GM23248 (cell line): Measurements from ENCODE around the gene INPP1. TPM values are rescaled to one million over a fixed set of nuclear protein-coding genes. Genes with fewer than 3 reads are reported as not detected.
"Not testable (repeated sequence)": the region's sequence is repeated elsewhere in the genome, so short reads cannot be mapped to it uniquely, and the experiment has no call there.

ENCODE experiments used
- DNase-seq: peaks from one replicate; pipeline ENCODE4 v3.0.0-alpha.2; 2015
- H2AFZ ChIP-seq: fragments of 200-600 bp; sonication (generic); 2 replicates; pipeline ENCODE4 v1.6.1; 2016; ENCODE audit warnings: antibody characterized with exemption
- H3F3A ChIP-seq: fragments of 200-600 bp; sonication (generic); 2 replicates; pipeline ENCODE4 v1.6.1; 2016; ENCODE audit warnings: mild to moderate bottlenecking, antibody characterized with exemption, mixed run types; ENCODE audit not compliant: insufficient read depth
- H3K27ac ChIP-seq: fragments of 200-600 bp; sonication (generic); 2 replicates; pipeline ENCODE4 v1.5.1; 2016; ENCODE audit warnings: mild to moderate bottlenecking
- H3K27me3 ChIP-seq: fragments of 200-600 bp; sonication (generic); replicated peaks from 2 replicates; pipeline ENCODE4 v1.6.1; 2016; ENCODE audit warnings: mild to moderate bottlenecking; ENCODE audit not compliant: insufficient read depth
- H3K36me3 ChIP-seq: fragments of 200-600 bp; sonication (generic); 2 replicates; pipeline ENCODE4 v1.6.1; 2016; ENCODE audit warnings: low read depth, mild to moderate bottlenecking
- H3K4me1 ChIP-seq: fragments of 200-600 bp; sonication (generic); 2 replicates; pipeline ENCODE4 v1.6.1; 2016; ENCODE audit warnings: mild to moderate bottlenecking; ENCODE audit not compliant: insufficient read depth
- H3K4me2 ChIP-seq: fragments of 200-600 bp; sonication (generic); one replicate; pipeline ENCODE4 v1.6.1; 2016; ENCODE audit warnings: mild to moderate bottlenecking; ENCODE audit not compliant: unreplicated experiment
- H3K4me3 ChIP-seq: fragments of 200-600 bp; sonication (generic); 2 replicates; pipeline ENCODE4 v1.5.1; 2016; ENCODE audit warnings: mild to moderate bottlenecking
- H3K79me2 ChIP-seq: fragments of 200-600 bp; sonication (generic); 2 replicates; pipeline ENCODE4 v1.6.1; 2016; ENCODE audit warnings: mild to moderate bottlenecking; ENCODE audit not compliant: insufficient read depth
- H3K9ac ChIP-seq: fragments of 200-600 bp; sonication (generic); 2 replicates; pipeline ENCODE4 v1.6.1; 2016; ENCODE audit warnings: mild to moderate bottlenecking
- H3K9me2 ChIP-seq: fragments of 200-600 bp; sonication (generic); 2 replicates; pipeline ENCODE4 v1.6.1; 2016; ENCODE audit warnings: mixed run types, mild to moderate bottlenecking, moderate library complexity; ENCODE audit not compliant: insufficient read depth
- H3K9me3 ChIP-seq: fragments of 200-600 bp; sonication (generic); one replicate; pipeline ENCODE4 v1.6.1; 2017; ENCODE audit warnings: low read depth
- H4K20me1 ChIP-seq: fragments of 200-600 bp; sonication (generic); 2 replicates; pipeline ENCODE4 v1.6.0; 2016; ENCODE audit not compliant: insufficient read depth
- EZH2 ChIP-seq: fragments of 200-600 bp; sonication (generic); IDR thresholded peaks from 2 replicates; pipeline ENCODE4 v1.6.1; 2018; ENCODE audit warnings: antibody characterized with exemption, mild to moderate bottlenecking; ENCODE audit not compliant: insufficient read depth, poor library complexity, severe bottlenecking
- EZH2phosphoT487 ChIP-seq: fragments of 200-600 bp; sonication (generic); IDR thresholded peaks from 2 replicates; pipeline ENCODE4 v1.6.1; 2018; ENCODE audit warnings: antibody characterized with exemption, moderate library complexity, mild to moderate bottlenecking, low read depth; ENCODE audit not compliant: insufficient read depth
- WGBS, 2 experiments: methylation state at CpG; one replicate each; pipeline ENCODE4 v1.1.6; 2015 to 2017; ENCODE audit warnings: low lambda C conversion rate in 2 of 2, low coverage in 1 of 2; ENCODE audit errors: missing lambda C conversion rate in 2 of 2; 5-methylcytosine and 5-hydroxymethylcytosine counted together
- in situ Hi-C: fragments of 300-500 bp; cut with MboI; formaldehyde crosslinking; loops from 2 replicates; pipeline ENCODE4 v1.15.0; 2020
- polyA plus RNA-seq: library from polyadenylated mRNA; unstranded; fragments of >200 nt; fragmentation: Nextera tagmentation; extraction: Ambion mirVana; gene quantifications from 2 replicates; pipeline ENCODE4 v1.2.1, GENCODE V29; 2016
- total RNA-seq: library from RNA; depleted of rRNA; stranded (reverse); fragments of >200 nt; shearing (Covaris generic); gene quantifications from 2 replicates; pipeline ENCODE4 v1.2.3, GENCODE V29; 2014

Gene INPP1
- total and polyA plus RNA-seq, 2 experiments from 2014 or later: 7.1 to 28.7 TPM

DNA sequence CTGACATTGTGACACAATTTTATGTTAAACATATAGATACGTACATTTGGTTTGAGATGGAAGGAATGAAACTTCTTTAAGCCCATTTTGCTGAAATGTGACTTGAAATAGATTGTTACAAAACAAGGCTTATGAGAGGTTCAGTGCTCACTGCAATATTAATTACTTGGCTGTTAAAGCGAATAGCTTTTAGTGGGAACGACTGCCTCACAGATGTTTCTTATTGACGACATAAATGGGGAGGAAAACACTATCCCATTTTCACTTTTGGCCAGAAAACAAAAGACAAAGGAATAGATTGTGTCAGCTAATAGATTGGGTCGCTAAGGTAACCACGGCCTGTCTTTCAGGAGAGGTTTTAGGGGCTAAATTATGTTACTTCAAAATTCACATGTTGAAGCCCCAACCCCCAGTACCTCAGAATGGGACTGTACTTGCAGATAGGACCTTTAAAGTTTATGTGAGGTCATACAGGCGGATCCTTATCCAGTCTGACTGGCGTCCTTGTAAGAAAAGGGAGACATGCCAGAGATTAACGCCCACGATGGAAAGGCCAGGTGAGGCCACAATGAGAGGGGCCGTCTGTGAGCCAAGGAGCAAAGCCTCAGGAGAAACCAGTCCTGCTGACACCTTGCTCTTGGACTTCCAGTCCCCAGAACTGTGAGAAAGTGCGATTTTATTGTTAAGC, 10.8 kb downstream of the INPP1 start:
- H3K36me3 ChIP-seq: peaks cover 4% of the 10 kb centered on the region; the same call in 1 of the 2 replicates
- WGBS, 2 experiments: 27 to 29% methylated on average over 12 of the region's 12 CpGs

DNA sequence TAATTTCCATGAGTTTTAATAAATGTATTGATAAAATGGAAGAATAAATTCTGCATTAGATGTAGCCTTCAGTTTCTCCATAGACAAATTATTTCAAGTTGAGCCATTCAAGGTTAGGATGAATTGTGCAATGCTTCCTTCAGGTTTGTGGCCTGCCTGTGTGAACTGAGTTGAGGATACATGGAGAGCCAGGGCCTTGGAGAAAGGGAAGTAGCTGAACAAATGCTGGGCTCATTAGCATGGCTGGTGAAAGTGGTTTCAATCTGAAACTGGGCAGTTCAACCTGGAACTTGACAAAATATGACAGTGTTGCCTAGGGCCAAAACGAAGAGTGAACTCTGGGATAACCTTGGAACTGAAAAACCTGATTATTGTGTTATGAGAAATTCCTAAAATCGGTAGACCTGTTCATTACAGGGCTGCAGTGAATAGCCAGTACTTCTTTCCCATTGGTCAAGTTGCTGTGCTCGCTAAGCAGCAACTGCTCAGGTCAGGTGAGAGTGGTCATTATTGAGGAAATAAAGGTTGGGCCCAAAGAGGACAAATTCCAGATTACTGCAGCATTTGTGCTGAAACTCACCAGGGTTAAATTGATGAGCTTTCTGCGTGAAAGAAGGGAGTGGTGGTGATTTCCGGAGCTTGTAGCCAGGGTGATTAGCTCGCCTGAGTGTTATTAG, 12.7 kb downstream of the INPP1 start:
- no peaks in the 10 kb centered on the region for H3K27me3 ChIP-seq
- in situ Hi-C loops: no loop called here
- no peak overlapping the region for H3K9ac ChIP-seq
- 0 out of 2 replicates have a peak overlapping the region, but pooled peaks have one; percentile 1 for H2AFZ ChIP-seq
- no peak overlapping the region for H3K4me2 ChIP-seq
- H3K9me2 ChIP-seq: no peaks in the 10 kb centered on the region
- WGBS, 2 experiments: 33 to 46% methylated on average over 6 of the region's 6 CpGs
- H3K36me3 ChIP-seq: no peaks in the 10 kb centered on the region; the same call in 1 of the 2 replicates
- peaks cover 29% of the 10 kb centered on the region for H3K4me1 ChIP-seq
- H3K27ac ChIP-seq: no peak overlapping the region
- TF ChIP-seq EZH2phosphoT487 (no peak), EZH2 (no peak)
- peaks cover 7% of the 10 kb centered on the region; the same call in 1 of the 2 replicates for H3F3A ChIP-seq
- H4K20me1 ChIP-seq: no peaks in the 10 kb centered on the region
- peaks cover 67% of the 10 kb centered on the region for H3K79me2 ChIP-seq
- no peaks in the 10 kb centered on the region for H3K9me3 ChIP-seq
- H3K4me3 ChIP-seq: no peak overlapping the region
- DNase-seq: no peak

More for the DNA sequence above, 10.8 kb downstream of the INPP1 start:
- Histone ChIP-seq H3K27ac (0 out of 2 replicates have a peak overlapping the region, but pooled peaks have one; percentile 35), H3K4me2 (peak overlapping the region; percentile 10), H3K9me2 (no peaks in the 10 kb centered on the region), H3K9me3 (no peaks in the 10 kb centered on the region), H3K9ac (0 out of 2 replicates have a peak overlapping the region, but pooled peaks have one; percentile 6), H4K20me1 (no peaks in the 10 kb centered on the region), H3K27me3 (no peaks in the 10 kb centered on the region), H3K79me2 (peaks cover 85% of the 10 kb centered on the region), H2AFZ (peak overlapping the region; percentile 68), H3K4me3 (peak overlapping the region; percentile 24; the same call in 1 of the 2 replicates), H3K4me1 (peaks cover 18% of the 10 kb centered on the region), H3F3A (no peaks in the 10 kb centered on the region; the same call in 1 of the 2 replicates)
- DNase-seq: peak; percentile 23
- in situ Hi-C loops: no loop called here
- TF ChIP-seq EZH2 (no peak), EZH2phosphoT487 (no peak)

DNA sequence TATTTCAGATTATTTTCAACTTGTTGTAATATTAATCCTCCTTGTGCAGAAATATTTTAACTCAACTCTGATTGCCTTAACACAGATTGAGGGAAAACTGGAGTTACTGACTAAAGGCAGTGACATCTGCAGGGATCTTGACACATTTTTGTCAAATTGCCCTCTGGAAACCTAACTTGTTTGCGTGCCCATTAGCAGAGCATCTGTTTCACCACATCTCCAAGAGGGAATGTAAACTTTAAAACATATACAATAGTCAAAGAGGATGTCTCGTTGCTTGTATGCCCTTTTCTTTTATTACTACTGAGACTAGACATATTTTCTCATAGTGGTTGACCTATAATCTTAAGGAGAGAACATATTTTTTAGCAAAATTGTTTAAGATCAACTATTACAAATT, 14.2 kb downstream of the INPP1 start:
- Histone ChIP-seq H3K4me1 (peaks cover 29% of the 10 kb centered on the region), H3K4me3 (no peak overlapping the region), H3K36me3 (no peaks in the 10 kb centered on the region; the same call in 1 of the 2 replicates), H2AFZ (no peak overlapping the region), H3K79me2 (peaks cover 54% of the 10 kb centered on the region), H3K27me3 (no peaks in the 10 kb centered on the region), H3F3A (peaks cover 7% of the 10 kb centered on the region; the same call in 1 of the 2 replicates), H3K4me2 (no peak overlapping the region), H3K9me3 (no peaks in the 10 kb centered on the region), H4K20me1 (no peaks in the 10 kb centered on the region), H3K9ac (no peak overlapping the region), H3K9me2 (no peaks in the 10 kb centered on the region), H3K27ac (no peak overlapping the region)
- no peak for DNase-seq
- 62 to 75% methylated on average over 2 of the region's 2 CpGs for WGBS, 2 experiments
- no peak for TF ChIP-seq EZH2phosphoT487
- TF ChIP-seq EZH2: no peak
- in situ Hi-C loops: no loop called here

DNA sequence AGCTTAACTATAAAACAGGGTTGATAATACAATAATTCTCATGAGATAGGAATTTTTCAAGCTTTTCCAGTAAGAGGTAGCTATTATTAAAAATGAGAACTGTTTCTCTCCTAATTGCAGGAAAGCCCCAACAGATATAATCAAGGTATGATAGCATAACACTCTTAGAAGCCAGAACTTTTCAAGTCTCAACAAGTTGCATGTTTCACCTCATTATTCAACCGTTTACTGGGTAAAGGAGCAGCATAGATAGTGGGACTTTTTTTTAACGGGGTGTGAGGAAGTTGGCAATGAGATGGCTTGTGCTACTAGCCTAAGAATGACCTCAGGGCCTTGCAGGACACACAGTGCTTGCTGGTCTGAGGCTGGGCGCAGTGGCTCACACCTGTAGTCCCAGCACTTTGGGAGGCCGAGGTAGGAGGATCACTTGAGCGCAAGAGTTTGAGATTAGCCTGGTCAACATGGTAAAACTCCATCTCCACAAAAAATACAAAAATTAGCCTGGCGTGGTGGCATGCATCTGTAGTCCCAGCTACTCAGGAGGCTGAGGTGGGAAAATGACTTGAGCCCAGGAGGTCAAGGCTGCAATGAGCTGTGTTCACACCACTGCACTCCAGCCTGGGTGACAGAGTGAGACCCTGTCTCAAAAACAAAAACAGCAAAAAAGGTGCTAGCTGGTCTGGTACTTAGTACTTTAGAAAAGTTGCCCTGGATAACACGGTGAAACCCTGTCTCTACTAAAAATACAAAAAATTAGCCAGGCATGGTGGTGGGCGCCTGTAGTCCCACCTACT, 15.5 kb downstream of the INPP1 start:
- H3K9me3 ChIP-seq, H3K9ac ChIP-seq, H3K9me2 ChIP-seq, H3K36me3 ChIP-seq, H3F3A ChIP-seq, H4K20me1 ChIP-seq, in situ Hi-C loops, DNase-seq, H3K27me3 ChIP-seq: not testable (repeated sequence)
- Histone ChIP-seq H3K4me1 (peaks cover 23% of the 10 kb centered on the region), H3K4me2 (peak overlapping the region; percentile 80), H3K79me2 (peaks cover 45% of the 10 kb centered on the region), H3K4me3 (peak overlapping the region; percentile 69; the same call in 1 of the 2 replicates), H3K27ac (0 out of 2 replicates have a peak overlapping the region, but pooled peaks have one; percentile 47), H2AFZ (0 out of 2 replicates have a peak overlapping the region, but pooled peaks have one; percentile 79)
- WGBS, 2 experiments: 85% methylated on average over 8 of the region's 8 CpGs
